ENCODE data around the gene NCAPH2.

NCAPH2 gene

DNA sequence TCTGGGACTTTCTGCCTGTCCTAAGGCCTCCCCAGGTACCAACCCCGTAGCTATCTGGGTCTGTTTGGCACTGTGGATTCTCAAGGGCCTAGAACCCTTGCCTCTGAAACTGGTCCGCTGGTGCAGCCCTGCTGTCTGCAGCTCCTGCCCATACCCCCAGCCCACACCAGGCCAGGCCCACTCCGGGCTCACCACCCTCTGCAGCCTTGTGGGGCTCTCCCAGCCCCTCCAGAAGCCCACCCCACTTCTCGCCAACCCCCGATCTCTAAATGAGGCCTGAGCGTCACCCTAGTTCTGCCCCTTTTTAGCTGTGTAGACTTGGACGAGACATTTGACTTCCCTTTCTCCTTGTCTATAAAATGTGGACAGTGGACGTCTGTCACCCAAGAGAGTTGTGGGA is 42.4 kb downstream of the NCAPH2 start:
- DNase-seq: no peak

DNA sequence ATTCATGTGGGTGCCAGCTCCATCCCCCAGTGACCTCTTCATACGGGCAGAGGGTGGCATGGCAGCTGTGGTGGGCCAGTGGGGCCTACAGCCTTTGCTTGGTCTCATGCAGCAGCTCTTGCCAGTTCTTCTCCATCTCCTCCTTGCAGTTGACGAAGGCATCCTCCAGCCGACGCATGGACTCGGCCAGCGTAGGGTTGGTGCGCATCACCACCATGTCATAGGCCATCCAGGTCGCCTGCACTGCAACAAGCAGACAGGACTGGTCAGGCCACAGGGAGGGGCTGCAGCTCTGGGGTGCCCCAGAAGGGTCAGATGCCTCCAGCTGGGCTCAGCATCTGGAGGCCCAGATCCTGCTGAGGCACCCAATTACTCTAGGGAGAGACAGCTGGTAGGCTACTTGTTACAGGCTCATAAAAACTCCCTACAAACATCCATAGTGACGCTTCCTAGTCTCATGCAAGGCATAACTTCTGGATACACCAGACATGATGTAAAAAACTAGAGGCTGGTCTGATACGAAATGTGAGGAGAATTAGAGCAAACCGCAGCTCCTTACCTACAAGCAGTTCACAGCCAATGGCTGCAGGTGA is 43.2 kb downstream of the NCAPH2 start:
- DNase-seq: no peak

DNA sequence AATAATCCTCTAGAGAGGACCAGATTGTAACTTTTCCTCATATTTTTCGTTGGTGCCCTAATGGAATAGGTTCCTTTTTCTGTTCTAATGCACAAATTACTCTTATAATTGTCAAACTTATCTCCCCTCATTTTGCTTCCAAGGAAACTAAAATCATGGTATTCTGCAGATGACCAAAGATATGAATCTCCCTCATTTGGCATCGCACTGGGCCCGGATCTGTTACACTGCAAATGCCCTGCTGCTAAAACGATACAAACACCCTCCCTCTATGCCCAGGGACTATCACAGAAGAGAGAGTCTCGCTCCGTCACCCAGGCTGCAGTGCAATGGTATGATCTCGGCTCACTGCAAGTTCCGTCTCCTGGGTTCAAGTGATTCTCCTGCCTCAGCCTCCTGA is 45.3 kb downstream of the NCAPH2 start:
- DNase-seq: no peak

DNA sequence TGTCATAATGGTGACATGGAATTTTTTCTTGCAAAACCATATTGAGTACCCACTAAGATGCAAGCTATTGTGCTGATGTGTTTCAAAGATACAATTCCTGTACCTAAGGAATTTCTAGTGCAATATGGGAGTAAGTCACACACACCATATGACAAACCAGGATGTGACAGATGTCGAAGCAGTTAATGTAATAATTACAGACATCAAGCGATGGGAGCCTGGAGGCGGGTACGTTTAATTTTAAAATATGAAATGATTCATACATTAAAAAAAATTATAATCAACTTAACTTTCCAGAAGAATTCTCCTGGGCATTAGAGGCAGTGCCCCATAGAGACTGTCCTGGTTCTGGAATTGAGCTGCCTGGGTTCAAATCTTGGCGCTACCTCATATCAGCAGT is 48.7 kb downstream of the NCAPH2 start:
- no peak for DNase-seq

DNA sequence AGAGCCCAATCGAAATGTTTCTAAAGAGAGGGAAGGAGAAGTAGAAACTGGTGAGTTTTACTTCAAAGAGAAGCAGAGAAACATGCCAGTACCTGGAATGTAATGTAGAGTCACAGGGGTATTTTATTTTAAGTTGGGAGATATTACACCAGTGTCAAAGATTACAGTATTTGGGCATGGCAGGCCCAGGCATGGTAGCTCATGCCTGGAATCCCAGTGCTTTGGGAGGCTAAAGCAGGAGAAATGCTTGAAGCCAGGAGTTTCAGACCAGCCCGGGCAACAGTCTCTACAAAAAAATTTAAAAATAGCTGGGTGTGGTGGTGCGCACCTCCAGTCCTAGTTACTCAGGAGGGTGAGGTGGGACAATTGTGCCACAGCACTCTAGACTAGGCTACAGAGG is 52.0 kb downstream of the NCAPH2 start:
- no peak for DNase-seq

DNA sequence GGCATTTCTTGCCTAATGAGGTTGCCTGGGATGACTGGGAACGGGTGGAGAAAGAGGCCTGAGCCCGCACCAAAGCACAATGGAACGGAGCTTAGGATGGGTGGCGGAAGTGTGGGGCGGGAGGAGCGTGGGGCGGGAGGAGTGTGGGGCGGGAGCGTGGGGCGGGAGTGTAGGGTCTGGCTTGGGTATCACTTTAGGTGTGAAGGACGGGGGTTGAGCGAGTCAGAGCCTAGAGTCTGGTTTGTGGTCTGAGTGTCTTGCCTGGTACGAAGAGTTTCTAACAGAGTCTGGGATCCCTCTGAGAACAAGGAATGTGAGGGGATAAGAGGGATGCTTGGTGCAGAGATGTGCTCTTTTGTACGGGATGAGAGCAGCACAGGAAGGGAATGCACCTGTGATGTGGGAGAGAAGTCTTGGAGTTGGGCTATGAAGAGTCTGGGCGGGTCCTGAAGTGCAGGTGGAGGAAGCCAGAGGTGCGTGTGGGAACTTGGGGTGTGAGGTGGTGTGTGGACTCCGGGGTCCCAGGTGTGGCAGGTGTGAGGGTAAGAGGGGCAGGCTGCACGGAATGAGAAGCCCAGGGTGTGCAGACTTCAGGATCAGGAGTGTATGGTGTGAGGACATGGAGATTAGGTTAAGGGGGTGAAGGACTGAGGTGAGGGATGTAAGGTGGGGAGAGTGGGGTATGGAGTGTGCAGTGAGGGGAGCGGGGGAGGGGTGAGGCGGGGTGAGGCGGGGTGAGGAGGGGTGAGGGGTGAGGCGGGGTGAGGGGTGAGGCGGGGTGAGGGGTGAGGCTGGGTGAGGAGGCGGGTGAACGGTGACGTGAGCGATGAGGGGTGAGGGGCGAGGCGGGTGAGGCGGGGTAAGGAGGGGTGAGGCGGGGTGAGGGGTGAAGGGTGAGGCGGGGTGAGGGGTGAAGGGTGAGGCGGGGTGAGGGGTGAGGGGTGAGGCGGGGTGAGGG is 53.7 kb downstream of the NCAPH2 start:
- no peak for DNase-seq

DNA sequence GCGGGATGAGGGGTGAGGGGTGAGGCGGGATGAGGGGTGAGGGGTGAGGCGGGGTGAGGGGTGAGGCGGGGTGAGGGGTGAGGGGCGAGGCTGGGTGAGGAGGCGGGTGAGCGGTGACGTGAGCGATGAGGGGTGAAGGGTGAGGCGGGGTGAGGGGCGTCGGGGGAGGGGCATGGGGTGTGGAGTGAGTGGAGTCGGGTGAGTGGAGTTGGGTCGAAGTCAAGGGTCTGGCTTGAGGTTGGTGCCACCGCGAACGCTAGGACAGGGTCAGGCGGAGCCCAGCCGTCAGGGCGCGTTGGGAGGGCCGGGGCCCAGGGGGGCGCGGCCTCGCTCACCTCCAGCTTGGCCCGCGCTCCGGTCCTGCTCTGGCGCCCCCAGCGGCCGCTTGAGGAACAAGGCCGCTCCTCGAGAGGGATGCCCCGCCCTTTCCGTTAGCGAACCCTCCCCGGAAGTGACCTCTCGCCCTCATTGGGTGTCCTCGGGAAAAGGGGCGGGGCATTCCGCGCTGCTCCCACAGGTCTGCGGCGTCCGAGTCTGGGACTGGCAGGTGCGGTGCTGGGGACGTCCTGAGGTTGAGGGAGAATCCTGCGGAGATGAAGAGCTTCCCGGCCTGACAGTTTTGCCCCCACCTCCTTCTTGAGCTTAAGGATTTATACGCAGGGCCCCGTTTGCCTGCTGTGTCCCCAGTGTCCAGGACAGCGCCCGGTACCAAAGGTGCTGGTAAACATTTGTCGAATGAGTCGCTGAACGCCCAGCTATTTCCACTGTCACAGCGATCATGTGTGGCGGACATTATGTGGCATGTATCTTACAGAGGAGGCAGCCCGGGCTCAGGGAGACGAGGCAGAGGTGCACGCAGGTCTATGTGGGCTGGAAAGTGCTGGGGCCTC is 54.7 kb downstream of the NCAPH2 start, which contains the start of gene SYCE3:
Gene SYCE3 (minus strand): TSS at position 397 of the 890 bp plus-strand sequence. CDS start 6,514 bp downstream, outside the sequence.
- DNase-seq: peak; percentile 97

DNA sequence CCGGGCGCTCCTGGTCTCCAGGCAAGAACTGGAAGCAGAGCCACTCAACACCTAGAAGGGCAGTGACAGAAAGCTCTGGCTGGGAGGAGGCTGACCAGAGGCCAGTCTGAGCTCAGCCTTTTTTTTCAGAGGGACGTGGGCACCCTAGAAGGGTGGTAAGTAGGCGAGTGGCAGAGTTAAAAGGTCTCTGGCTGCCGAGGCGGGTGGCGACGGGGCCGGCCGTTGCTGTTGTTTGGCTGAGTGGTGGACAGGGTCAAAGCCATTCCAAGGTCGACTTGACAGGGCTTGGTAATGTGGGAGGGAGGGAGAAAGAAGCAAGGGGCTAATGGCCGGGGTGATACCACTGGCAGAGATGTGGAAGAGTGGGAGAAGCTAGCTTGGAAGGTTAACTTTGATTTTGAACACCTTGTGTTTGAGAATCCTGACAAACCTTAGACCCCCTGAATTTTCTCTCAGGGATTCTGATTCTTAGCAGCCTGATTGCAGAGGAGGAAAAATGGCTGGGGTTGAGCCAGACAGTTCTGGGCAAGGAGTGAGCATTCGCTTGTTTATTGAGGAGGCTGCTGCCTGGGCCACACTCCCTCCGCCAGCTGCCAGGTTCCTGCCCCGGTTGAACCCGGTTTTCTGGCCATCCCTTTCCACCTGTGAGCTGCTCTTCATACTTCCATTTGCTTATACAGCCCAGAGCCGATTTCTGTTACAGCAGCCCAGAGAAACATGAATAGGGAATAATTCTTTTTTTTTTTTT is 55.6 kb downstream of the NCAPH2 start:
- DNase-seq: no peak

DNA sequence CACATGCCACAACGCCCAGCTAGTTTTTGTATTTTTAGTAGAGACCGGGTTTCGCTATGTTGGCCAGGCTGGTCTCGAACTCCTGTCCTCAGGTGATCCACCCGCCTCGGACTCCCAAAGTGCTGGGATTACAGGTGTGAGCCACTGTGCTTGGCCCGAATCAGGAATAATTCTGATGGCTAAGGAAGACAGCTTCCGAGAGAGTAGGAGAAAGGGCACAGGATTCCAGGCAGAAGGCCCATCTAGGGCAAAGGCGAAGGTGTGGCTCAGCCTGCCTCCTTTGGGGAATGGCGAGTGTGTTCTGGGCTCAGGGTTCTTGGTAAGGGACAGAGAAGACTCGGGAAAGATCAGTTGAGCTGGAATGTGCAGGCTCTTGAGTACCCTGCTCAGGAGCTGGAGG is 56.3 kb downstream of the NCAPH2 start:
- no peak for DNase-seq

DNA sequence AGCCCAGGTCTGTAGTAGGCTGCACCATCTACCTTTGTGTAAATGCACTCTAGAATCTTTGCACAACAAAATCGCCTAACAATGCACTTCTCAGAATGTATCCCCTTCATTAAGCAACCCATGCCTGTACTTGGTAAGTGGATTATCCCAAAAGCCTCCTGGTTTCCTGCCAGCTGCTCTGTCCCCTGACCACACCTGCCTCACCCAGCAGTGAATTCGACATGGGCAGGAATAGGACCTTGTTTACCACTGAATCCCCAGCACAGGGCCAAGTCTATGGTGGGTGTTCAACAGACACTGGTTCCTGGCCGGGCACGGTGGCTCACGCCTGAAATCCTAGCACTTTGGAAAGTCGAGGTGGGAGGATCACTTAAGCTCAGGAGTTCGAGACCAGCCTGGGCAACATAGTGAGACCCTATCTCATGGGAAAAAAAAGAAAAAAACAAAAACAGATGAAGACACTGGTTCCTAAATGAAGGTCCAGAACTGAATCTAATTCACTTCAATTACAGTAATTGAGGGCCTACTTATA is 59.8 kb downstream of the NCAPH2 start:
- no peak for DNase-seq

DNA sequence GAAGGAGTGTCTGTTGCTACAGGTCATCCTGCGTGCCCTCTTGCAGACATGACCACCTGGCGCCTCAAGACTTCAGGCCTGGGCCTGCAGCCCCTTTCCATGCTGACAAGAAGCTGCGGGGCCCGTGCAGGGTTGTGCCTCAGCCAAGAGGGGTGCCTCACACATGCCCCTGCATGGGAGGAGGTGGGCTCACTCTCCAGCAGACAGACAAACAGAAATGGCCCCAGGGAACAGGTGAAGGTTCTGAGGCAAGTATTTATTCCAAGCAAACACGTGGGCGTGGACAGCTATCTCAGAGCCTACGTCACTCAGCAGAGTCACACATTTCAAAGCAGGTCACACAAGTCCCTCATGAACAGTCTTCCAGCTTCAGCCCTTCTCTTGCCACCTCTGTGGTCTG is 60.6 kb downstream of the NCAPH2 start:
- DNase-seq: no peak

DNA sequence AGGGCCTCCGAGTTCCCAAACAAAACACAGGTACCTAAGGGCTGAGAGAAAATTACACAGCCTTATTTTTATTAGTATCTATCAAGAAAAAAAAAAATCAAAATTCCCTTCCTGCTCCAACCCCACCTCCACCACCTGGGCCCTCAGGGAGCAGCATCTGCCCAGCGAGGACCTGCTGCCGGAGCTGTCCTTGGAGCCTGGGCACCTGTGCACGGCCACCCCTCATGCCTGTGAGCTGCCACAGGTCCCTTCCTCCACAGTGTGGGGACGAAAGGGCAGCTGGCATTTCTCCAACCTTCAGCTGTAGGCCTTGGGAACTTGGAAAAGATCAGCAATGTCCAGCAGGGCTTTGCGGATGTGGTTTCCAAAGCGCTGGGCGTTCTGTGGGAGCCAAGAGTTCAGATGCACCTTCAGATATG is 61.0 kb downstream of the NCAPH2 start:
- DNase-seq: no peak

DNA sequence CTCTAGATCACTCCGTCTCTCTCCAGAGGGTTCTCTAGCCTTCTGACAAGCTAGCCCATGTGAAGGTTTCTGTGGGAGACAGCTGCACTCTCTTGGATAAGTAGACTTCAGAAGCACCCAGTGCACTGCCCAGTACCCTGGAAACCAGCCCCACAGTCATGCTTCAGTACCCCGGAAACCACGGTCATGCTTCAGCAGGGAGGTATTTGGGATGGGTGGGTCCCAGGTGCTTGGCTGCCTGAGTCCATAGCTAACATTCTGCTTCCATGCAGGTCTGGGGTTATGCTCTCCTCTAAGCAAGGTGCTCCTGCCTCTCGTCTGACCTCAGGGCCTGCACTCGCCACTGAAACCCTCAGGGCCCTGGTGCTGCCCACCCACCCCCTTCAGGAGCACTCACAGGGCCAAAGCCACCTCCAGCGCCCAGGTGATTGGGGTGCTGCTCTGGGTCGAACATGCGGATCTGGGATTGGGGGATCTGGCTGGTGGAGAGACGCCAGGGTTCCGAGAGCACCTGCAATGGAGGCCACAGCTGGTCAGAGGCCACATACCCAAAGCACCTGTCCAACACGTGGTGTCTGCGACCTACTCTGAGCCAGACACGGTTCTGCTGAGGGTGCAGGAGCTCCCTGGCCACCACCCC is 62.0 kb downstream of the NCAPH2 start:
- no peak for DNase-seq

DNA sequence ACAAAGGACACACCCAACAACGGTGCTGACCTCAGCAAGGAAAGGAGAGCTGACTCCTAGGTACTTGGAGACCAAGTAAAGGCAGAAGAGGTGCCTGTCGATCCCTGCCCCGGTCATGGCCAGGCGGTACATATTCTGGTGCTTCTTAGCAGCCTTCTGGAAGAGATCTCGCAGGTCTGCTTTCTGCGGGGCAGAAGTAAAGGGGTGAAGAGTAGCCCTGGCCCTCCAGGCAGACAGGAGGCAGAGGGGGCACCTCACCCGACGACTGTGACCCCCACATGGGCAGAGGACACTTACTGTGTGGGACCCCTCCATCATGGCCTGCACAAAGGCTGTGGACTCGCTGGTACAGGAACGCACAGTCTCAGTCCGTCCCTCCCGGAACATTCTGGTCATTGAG is 62.8 kb downstream of the NCAPH2 start:
- no peak for DNase-seq

DNA sequence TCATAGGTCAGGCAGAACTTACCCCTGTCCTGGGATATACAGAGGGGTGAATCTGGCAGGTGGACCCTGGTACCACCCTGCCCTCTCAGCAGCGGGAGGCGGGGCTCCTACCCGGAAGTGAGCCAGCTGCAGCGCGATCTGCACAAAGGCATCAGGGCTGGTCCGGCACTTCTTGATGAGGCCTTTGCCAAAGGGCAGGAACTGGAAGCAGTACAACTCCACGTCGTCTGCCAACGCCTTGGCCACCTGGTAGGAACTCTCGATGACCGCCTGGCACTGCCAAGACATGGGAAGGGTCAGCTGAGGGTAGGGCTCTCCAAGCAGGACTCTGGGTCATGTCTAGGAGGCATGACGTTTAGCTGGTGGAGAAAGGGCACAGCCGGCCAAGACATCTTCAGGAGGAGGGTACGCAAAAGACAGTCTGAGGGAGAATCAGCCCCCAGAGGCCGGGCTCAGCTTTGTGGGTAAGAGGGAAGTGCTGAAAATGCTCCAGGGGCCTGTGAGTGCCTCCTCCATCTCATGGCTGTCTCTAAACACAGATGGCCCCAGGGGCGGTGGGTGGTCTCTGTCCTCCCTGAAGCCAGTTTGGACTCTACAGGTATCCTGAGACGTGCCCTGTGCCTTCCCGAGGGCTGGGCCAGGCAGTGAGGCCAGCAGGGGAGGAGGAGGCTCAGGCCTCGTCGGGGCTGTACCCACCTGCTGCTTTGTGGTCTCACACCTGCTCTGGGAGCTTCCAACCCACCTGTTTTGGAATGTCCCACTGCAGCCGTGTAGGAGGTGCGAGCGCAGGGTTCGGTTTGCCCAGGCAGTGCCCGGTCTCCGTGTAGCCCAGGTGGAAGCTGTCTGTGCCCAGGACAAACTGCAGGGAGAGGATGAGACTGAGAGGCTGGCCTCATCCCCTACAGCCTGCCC is 63.5 kb downstream of the NCAPH2 start:
- DNase-seq: no peak

DNA sequence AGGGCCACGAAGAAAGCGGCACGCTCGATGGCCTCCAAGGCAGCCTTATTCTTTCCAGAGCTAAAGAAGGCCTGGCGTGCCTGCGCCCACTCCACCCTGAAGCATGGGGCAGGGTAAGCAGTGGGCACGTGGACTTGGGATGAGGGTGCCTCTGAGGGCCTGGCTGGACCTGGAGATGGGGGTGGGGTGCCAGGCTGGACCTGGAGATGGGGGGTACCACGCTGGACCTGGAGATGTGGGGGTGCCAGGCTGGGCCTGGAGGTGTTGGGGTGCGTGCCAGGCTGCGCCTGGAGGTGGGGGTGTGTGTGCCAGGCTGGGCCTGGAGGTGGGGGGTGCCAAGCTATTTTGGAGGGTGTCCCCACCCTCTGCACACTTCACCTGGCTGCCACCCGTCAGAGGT is 64.9 kb downstream of the NCAPH2 start:
- no peak for DNase-seq

DNA sequence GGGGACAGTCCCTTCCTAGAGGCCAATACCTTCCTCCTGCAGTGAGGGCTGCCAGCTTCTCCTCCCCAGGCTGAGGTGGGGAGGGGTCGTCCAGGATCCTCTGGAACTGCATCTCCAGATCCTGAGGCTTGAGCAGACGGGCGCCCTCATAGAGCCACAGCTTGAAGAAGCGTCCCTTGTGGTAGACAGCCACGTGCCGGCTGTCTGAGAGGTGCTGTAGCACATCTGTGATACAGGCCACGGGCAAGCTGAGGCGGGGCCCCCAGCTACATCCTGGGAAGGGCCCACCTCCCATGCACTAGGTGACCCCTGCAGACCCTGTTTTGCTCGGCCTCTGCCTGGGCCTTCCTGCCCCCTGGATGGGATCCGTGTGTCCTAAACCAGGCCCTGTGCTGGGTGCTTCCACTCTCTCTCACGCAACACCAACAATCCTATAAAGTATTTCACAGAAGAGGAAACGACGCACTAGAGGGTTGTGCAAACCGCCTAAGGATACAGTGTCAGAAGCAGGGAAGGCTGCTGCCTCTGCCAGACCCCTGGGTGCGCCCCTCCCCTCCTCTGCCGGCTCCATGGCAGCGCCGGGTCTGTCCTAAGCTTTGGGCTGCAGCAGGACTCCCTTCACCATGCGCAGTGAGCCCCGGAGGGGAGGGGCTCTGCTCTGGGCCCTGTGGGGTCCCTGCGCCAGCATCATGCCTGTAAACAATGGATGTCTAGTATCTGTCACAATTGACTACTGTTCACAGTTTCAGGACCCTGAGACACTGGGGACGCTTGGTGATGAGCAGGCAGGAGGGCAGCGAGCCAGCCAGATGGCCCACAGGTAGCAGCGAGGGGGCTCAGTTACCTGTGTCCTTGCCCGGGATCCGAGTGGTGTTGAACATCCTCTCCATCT is 65.7 kb downstream of the NCAPH2 start:
- no peak for DNase-seq

DNA sequence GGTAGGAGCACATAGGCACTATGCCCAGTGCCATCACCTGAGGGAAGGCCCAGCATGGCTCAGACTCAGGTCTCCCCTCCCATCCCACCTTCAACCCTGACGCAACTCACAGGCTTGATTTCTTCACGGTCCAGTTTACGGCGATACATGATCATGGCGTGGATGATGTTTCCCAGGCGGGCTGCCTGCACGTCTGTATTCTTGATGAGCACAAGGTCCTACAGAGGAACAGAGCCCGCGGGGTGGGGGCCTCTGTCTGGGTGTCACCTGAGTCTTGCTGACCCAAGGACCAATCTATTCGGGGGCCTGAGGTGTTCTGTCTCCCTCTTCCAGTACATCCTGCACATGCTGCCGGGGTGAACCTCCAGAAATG is 66.3 kb downstream of the NCAPH2 start:
- no peak for DNase-seq
